Stimulated activated CD4-positive, alpha-beta T cell treated with anti-CD3 and anti-CD28 coated beads, Interleukin-15, amount 100 ng/mL, for 24 hours (primary cell): ENCODE measurements around the gene NEU4.
"Not testable (repeated sequence)": the region's sequence is repeated elsewhere in the genome, so short reads cannot be mapped to it uniquely, and the experiment has no call there.

Experiments
- DNase-seq: peaks from one replicate; pipeline ENCODE4 v3.0.0-alpha.2; 2020

Gene NEU4

GRCh38 chr2:241814643-241815476 lies 5.9 kb downstream of the NEU4 start:
- no peak for DNase-seq

- DNase-seq, result no peak
These were observed 6.8 kb downstream of the NEU4 start for GRCh38 chr2:241815477-241816430.

GRCh38 chr2:241816431-241817121 lies 7.6 kb downstream of the NEU4 start:
- no peak for DNase-seq

- DNase-seq, result no peak
These were observed 8.3 kb downstream of the NEU4 start for GRCh38 chr2:241817126-241817820.

- not testable (repeated sequence) for DNase-seq
These were observed 8.8 kb downstream of the NEU4 start for GRCh38 chr2:241817821-241818215.

GRCh38 chr2:241818229-241818942 lies 9.4 kb downstream of the NEU4 start:
- no peak for DNase-seq

- no peak for DNase-seq
These were observed 9.9 kb downstream of the NEU4 start for GRCh38 chr2:241818943-241819270.

- DNase-seq, result not testable (repeated sequence)
These were observed 11.1 kb downstream of the NEU4 start for GRCh38 chr2:241819947-241820624.

- no peak for DNase-seq
These were observed 11.8 kb downstream of the NEU4 start for GRCh38 chr2:241820625-241821384.

GRCh38 chr2:241821460-241822263 lies 12.7 kb downstream of the NEU4 start:
- no peak for DNase-seq

- DNase-seq, result no peak
These were observed 13.3 kb downstream of the NEU4 start for GRCh38 chr2:241822264-241822623.

GRCh38 chr2:241823531-241824437 lies 14.8 kb downstream of the NEU4 start:
- not testable (repeated sequence) for DNase-seq

GRCh38 chr2:241827394-241827793 lies 18.4 kb downstream of the NEU4 start:
- DNase-seq, result no peak

GRCh38 chr2:241833101-241833663 lies 24.2 kb downstream of the NEU4 start:
- DNase-seq, result no peak

- not testable (repeated sequence) for DNase-seq
These were observed 24.9 kb downstream of the NEU4 start for GRCh38 chr2:241833756-241834526.

- DNase-seq, result no peak
These were observed 25.7 kb downstream of the NEU4 start for GRCh38 chr2:241834527-241835210.

- no peak for DNase-seq
These were observed 26.6 kb downstream of the NEU4 start for GRCh38 chr2:241835611-241836010.
